Right lung (tissue), 10 donors: ENCODE data around the gene ABHD8. TPM values are rescaled to one million over a fixed set of nuclear protein-coding genes. Genes with fewer than 3 reads are reported as not detected.

ENCODE experiments used
- DNase-seq, 2 donors: peaks; one replicate each; pipeline ENCODE4 v3.0.0-alpha.2; 2013
- long read RNA-seq, 8 donors: transcript quantifications; one replicate each; lab custom pipeline, GENCODE V29; 2026
- polyA plus RNA-seq, 5 donors: library from polyadenylated mRNA; unstranded; fragments of 120-200 nt; gene quantifications; one replicate each; pipeline versions ENCODE4 v1.2.1 to v1.2.3, GENCODE V29; 2013; ENCODE audit warnings: inconsistent platforms in 1 of 5, low replicate concordance in 1 of 5; ENCODE audit not compliant: insufficient read length in 5 of 5, insufficient read depth in 1 of 5

Gene ABHD8, protein sequence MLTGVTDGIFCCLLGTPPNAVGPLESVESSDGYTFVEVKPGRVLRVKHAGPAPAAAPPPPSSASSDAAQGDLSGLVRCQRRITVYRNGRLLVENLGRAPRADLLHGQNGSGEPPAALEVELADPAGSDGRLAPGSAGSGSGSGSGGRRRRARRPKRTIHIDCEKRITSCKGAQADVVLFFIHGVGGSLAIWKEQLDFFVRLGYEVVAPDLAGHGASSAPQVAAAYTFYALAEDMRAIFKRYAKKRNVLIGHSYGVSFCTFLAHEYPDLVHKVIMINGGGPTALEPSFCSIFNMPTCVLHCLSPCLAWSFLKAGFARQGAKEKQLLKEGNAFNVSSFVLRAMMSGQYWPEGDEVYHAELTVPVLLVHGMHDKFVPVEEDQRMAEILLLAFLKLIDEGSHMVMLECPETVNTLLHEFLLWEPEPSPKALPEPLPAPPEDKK
- polyA plus RNA-seq = 10 to 100 TPM in 3 of 5 donors, 1 to 10 TPM in 2; 5.9 to 15.2 (median 10.4) TPM
- long read RNA-seq, donor 1, partial matches to known transcripts = 107 of 111 reads
- long read RNA-seq, donor 1, other reads (novel, unspliced or antisense) = 0 of 111 reads
- long read RNA-seq, donor 2, partial matches to known transcripts = 127 of 161 reads
- long read RNA-seq, donor 2, other reads (novel, unspliced or antisense) = 31 of 161 reads
- long read RNA-seq, donor 3, partial matches to known transcripts = 84 of 87 reads
- long read RNA-seq, donor 3, other reads (novel, unspliced or antisense) = 0 of 87 reads
- long read RNA-seq, donor 4, partial matches to known transcripts = 54 of 56 reads
- long read RNA-seq, donor 4, other reads (novel, unspliced or antisense) = 0 of 56 reads
- long read RNA-seq, donor 5, partial matches to known transcripts = 102 of 167 reads
- long read RNA-seq, donor 5, other reads (novel, unspliced or antisense) = 61 of 167 reads
- long read RNA-seq, donor 6, transcript ABHD8-201 (5 exons, 2,090 nt) = major isoform, 6 of 6 reads
- long read RNA-seq, donor 6, partial matches to known transcripts = 0 of 6 reads
- long read RNA-seq, donor 6, other reads (novel, unspliced or antisense) = 0 of 6 reads
- long read RNA-seq, donor 7, transcript ABHD8-201 (5 exons, 2,090 nt) = major isoform, 7 of 62 reads
- long read RNA-seq, donor 7, partial matches to known transcripts = 55 of 62 reads
- long read RNA-seq, donor 7, other reads (novel, unspliced or antisense) = 0 of 62 reads
- long read RNA-seq, donor 8, partial matches to known transcripts = 41 of 45 reads
- long read RNA-seq, donor 8, other reads (novel, unspliced or antisense) = 0 of 45 reads

DNA sequence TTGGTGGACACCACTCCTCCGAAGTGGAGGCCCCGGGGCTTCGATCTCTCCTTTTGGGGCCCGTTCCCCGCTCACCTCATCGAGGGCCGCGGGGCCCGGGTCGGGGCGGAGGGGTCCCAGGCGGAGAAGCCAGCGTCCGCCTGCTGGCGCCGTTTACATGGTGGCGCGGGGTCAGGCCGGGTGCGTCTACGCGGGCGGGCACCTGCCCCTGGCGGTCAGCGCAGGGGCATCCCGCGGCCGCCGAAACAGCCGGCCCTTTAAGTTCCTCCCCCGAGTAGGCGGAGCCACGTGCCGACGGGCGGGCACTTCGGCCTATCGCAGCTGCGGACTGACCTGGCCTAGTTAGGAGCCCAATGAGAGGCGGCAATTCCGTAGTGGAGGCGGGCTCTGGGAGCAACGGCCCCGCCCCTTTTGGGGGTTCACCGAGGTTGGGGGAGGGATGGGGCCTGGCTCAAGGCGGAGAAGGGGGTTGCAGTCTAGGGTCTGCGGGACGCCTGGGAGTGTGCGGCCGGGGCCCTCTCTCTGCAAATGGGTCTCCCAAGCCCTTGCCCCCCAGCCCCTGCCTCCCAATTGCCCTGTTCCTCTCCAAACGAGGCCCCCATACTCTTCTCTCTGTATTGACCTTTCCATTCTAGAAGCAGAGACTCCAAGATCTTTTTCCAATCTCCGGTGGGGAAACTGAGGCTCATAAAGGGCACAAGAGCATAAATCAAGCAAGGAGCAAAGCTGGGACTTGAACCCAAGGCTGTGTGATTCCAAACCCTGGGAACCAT, at the start of gene ABHD8:
TSS of gene ABHD8 (minus strand) at position 259 of the 773 bp plus-strand sequence. CDS start 1,809 bp downstream, outside the sequence.
- peak; percentile 91 to 93 for DNase-seq

DNA sequence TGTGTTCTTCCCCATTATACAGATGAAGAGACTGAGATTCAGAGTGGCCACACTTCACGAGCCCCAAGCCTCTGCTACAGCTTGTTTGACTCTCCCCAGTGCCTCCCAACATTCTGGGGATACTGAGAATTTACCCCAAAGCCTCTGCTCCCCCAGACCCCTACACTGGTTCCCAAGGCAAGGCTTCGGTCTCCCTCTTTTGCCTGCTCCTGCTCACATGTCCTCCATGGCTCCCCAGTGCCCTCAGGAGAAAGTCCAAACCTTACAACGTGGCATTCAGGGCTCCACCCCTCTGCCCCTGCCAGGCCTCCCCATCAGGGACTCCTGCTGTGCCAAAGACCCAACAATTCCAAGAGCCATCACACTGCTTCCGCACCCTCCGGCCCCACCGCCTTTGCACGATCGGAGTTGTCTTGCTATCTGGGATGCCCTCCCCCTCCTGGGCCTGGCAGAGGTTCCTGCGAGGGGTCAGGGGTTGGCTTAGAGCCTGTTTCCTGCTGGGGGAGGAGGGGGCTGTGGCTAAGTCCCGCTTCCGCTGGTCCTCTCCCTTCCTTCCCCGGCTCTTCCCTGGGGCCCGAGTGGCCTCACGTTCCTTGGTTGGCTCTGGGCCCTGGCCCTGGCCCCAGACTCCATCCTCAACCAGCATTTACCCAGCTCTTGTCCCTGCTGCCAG, 49.5 kb upstream of the ABHD8 start:
- DNase-seq = peak in 1 of 2 donors; percentile 38

DNA sequence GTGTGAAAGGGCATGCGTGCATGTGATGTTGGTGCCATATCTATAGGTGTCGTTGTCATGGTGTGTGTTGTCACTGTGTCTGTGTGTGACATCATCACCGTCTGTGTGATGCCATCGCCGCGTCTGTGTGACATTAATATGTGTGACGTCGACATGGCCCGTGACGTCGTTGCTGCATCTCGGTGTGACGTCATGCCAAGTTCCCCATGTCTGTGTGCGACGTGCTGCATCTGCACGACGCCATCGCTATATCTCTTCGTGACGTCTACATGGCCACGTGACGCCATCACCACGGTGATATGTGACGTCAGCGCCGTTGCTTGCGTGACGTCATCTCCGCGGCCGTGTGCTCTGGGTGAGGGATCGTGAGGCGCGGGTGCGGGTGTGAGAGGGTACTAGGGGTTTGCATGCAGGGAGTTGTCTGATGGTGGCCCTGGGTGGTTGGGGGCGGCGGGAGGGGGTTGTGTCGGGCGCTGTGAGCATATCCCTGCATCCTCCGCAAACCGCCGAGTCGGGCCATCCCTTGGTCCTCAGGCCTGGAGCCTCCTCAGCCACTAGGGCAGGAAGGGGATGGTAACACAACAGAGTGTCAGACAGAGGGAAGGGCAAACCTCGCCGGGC, 48.7 kb upstream of the ABHD8 start:
- DNase-seq = no peak

DNA sequence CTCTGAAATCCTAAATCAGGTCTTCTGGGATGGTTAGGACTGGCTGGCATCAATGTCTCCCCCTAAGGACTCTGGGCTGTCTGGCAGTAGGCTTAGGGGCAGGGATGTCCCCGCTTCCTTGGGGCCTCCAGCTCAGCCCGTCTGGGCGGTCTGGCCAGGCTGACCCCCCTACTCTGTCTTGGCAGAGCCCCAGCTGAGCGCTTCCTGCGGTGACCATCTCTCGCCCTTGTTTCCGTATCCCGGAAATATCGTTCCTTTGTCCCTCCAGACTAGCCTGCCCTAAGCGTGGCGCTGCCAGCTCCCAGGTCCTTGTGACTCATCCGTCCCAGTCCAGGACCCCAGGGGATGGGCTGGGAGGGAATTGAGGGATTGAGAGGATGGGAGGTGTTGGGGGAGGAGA, 45.5 kb upstream of the ABHD8 start:
- DNase-seq = peak; percentile 79

DNA sequence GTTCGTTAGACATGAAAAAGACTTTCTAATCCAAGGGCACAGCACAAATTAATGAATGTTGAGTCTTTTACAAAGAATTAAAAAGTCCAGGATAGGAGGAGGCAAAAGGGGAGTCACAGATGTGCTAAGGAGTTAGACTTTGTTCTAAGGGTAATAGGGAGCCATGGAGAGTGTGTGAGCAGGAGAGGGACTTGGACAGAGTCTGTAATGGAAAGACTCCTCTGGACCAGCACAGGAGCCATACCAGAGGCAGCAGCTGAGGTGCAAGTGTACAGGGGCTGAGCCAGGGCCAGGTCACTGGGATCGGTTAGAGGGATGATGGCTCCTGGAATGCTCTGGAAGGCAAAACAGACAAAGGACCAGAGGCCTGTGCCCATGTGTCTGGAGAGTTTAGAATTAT, 44.7 kb upstream of the ABHD8 start:
- DNase-seq = no peak

DNA sequence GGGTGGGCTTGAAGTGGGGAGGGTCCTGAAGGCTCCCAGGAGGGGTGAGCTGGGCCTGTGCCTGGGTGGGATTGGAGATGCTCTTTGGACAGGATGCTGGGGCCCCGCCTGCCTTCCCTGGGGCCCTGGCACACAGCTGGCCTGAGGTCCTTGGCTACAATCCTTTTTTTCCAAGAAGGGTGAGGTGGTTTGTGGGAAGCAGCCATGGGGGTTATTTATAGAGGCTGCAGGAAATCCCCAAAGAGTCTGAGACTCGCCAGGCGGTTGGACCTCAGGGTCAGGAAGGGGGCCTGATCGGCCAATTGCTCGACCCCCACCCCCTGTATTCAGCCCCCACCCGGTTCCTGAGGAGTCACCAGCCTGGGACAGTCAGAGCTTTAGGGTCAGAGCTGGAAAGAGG, 44.1 kb upstream of the ABHD8 start:
- no peak for DNase-seq

DNA sequence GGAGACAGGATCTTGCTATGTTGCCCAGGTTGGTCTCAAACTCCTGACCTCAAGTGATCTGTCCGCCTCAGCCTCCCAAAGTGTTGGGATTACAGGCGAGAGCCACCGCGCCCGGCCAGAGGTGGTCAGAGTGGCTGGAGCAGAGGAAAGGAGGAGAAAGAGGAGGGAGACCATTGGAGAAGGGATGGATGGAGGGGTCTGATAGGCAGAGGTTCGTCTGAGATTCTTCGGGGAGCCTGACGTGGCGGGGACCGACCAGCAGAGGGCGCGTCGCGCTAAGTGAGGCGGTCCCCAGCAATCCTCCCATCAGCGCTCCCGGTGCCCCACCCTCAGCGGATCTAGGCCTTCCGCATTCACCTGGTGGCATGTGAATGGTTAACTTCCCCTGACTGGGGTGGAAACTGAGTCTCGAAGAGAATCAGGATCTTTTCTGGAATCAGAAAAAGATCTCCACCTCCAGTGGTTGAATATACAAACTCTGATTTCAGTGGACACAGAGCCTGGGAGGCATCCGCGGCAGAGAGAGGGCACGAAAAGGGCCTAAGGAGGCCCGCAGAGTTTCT, 43.0 kb upstream of the ABHD8 start:
- DNase-seq = peak in 1 of 2 donors; percentile 58

DNA sequence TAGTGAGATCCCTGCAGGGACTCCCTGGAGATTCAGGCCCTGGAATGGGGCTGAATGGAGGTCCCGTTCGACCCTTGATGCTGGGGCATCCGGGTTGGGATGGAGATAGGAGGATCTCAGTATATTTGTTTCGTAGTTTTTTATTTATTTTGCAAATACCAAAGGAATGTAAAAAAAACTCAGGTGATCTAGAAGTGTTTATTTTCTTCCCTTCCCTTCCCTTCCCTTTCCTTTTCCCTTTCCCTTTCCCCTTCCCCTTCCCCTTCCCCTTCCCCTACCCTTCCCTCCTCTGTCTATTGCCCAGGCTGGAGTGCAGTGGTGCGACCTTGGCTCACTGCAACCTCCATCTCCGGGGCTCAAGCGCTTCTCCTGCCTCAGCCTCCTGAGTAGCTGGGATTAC, 38.6 kb upstream of the ABHD8 start:
- DNase-seq = no peak

DNA sequence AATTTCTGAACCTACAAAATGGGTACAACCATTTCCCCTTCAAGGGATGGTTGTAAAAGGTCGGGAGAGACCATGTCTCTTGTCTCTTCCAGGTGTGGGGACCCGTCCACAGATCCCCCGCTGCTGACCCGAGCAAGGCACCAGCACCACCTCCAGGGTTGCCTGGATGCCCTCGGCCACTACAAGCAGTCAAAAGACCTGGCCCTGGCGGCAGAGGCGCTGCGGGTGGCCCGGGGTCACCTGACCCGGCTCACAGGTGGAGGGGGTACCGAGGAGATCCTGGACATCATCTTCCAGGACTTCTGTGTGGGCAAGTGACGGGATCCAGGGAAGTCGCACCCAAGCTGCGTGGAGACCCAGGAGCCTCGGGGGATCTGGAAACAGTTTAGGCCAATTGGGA, 38.2 kb upstream of the ABHD8 start:
- DNase-seq = no peak

DNA sequence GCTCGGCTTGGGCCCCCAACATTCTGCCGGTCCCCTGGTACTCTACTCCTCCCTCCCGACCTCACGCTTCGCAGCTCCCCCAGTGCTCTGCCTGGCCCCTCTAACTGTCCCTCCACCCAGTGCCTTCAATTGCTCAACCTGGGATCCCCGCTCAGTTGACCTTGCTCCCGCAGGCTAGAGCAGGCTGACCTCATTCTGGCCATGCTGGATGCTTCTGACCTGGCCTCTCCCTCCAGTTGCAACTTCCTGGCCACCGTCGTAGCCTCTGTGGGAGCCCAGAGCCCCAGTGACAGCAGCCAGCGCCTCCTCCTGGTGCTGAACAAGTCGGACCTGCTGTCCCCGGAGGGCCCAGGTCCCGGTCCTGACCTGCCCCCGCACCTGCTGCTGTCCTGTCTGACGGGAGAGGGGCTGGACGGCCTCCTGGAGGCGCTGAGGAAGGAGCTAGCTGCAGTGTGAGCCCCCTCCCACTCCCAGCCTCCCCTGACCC, 37.7 kb upstream of the ABHD8 start:
- no peak for DNase-seq

DNA sequence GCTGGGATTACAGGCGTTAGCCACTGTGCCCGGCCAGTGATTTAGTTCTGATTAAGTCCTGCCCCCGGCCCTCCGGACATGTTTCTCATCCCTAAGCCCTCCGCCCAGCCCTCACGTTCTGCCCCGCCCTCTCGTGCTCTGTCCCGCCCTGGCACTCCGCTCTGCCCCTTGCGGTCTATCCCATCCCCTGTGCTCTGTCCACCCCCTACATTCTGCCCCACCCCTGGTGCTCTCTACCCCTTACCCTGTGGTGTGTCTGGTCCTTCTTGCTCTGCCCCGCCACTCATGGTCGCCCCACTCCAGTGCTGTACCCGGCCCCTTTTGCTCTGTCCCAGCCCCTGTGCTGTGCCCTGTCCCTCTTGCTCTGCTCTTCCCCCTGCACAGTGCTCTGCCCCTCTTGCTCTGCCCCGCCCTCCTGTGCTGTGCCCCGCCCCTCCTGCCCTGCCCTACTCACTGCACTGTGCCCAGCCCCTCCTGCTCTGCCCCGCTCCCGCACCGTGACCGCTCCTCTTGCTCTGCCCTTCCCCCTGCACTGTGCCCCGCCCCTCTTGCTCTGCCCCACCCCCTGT, 37.2 kb upstream of the ABHD8 start:
- DNase-seq = no peak

DNA sequence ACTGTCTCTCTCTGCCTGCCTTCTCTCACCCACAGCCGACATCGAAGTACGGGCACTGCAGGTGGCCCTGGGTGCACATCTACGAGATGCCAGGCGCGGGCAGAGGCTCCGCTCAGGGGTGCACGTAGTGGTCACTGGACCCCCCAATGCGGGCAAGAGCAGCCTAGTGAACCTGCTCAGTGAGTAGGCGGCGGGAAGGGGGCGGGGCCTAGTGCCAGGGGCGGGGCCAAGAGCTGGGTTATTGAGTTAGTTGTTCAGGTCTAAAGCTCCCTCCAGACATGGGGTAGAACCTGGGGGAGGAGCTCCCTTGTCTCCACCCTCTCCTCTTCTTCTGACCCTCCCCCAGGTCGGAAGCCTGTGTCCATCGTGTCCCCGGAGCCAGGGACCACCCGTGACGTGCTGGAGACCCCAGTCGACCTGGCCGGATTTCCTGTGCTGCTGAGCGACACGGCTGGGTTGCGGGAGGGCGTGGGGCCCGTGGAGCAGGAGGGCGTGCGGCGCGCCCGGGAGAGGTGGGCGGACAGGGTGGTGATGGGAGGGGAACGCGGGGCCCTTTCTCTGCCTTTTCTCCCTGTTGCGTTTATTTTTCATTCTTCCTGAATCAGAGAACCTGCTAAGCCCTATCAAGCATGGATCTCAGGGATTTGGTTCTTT, 36.0 kb upstream of the ABHD8 start:
- no peak for DNase-seq

DNA sequence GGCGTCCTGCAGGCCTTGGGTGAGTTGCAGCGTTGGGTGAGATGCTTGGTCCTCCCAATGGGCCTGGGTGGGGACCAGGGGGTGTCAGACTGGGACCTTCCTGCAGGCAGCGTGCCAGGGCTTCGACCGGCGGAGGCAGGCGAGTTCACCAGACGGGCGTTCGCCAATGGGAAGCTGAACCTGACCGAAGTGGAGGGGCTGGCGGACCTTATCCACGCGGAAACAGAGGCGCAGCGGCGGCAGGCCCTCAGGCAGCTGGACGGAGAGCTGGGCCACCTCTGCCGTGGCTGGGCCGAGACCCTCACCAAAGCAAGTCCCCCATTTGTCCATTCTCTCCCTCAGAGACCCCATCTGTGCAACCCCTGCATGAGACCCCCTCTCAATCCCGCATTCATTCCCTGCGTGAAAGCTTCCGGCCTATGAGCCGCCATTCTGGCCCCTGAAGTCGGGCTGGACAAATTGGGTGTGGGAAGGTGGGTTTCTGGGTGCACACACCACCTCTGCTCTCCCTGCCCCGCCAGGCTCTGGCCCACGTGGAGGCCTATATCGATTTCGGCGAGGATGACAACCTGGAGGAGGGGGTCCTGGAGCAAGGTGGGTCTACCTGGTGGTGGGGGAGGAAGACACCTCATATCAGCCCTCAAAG, 35.3 kb upstream of the ABHD8 start:
- no peak for DNase-seq

DNA sequence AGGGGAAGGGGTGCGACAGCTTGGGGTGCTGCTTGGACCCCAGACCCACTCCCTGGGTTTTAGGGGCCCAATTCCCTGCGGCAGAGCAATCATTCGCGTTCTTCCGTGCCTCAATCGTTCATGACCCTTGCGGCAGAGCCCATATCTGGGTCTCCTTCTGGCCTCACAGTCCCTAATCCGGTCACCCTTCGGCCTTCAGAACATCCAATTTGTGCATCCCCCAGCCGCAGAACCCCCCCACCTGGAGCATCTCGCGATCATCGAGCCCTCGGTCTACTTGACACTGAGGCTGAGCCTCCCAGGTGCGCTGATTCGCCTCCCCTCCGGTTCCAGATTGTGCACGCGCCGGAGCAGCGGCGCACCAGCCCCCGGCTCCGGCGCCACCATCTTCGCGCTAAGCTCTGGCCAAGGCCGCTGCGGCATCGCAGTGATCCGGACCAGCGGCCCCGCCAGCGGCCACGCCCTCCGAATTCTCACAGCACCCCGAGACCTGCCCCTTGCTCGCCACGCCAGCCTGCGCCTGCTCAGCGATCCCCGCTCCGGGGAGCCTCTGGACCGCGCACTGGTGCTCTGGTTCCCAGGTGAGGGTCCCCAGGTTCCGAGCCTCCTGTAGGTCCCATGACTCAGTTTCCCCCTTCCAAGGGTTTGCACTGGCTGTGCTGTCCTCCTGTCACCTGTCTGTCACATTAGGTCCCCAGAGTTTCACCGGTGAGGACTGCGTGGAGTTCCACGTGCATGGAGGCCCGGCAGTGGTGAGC, 34.6 kb upstream of the ABHD8 start:
- DNase-seq = no peak

DNA sequence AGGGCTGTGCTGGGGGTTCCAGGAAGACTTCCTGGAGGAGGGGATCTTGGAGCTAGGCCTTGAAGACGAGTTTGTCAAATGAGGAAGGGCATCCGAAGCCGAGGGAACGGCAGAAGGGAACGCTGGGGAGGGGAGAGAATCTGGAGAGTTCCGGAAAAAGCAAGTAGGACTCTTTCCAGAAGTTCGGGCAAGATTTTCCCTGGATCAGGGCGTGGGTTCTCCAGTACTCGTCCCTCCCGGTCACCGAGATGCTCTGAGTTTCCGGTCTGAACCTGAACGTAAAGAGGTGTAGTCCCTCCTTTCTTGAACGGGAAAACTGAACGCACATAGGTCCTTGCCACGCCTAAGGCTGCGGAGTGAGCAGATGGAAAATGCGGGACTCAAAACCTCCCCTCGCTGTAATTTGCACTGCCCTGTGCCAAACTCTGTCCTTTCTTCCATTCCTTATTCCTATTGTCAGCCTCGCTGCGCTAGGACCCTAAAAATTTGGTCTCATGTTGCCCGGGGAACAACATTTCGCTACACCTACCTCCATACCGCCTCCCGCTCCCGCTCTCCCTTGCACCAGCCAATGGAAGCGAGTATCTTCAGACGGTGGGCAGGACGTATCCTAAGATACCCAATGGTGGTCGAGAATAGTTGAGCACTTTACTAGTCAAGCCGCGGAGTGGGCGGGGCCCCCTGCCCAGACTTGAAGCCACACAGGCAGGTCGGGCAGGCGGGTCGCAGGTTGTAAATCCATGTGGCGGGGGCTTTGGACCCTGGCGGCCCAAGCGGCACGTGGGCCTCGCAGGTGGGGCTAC, 33.8 kb upstream of the ABHD8 start, which contains the start of gene GTPBP3:
TSS of gene GTPBP3 (plus strand) at position 682 of the 803 bp plus-strand sequence. CDS start at position 741, 59 bp downstream.
- DNase-seq = peak; percentile 94 to 96

DNA sequence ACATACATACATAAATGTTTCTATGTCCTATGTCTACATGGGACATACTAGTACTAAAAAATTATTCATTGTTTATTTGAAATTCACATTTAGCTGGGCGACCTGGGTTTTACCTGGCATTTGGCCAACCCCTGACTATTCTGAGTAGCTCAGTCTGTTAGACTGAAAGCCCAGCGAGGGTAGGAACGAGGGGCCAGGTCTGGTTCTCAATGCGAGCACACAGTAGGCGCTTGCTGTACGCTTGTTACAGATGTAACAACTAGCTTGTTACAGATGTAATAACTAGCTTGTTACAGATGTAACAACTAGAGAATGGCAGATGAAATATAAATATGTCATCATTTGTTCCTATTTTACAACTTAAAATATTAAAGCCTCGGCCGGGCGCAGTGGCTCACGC, 32.4 kb upstream of the ABHD8 start:
- no peak for DNase-seq
